Right cardiac atrium (tissue), 5 donors: Measurements from ENCODE around the gene PRSS3. TPM values are rescaled to one million over a fixed set of nuclear protein-coding genes. Genes with fewer than 3 reads are reported as not detected.
"Not testable (repeated sequence)": the region's sequence is repeated elsewhere in the genome, so short reads cannot be mapped to it uniquely, and the experiment has no call there.

Source experiments
- ATAC-seq, 2 donors: fragments of 200-7000 bp; cut with Tn5 transposase; one replicate each; pipeline versions ENCODE4 v1.8.0 to v1.9.1; 2020; ENCODE audit warnings: moderate library complexity in 2 of 2, mild to moderate bottlenecking in 1 of 2
- DNase-seq, 3 donors: peaks; one replicate each; pipeline ENCODE4 v3.0.0-alpha.2; 2020
- H3K27ac ChIP-seq: one replicate; pipeline ENCODE4 v1.5.1; 2013; ENCODE audit warnings: mild to moderate bottlenecking, low read length, control low read depth, moderate library complexity
- H3K27me3 ChIP-seq: one replicate; pipeline ENCODE4 v1.6.1; 2013; ENCODE audit not compliant: control insufficient read depth, insufficient read depth
- H3K4me1 ChIP-seq: one replicate; pipeline ENCODE4 v1.6.1; 2013; ENCODE audit warnings: low read length; ENCODE audit not compliant: control insufficient read depth, insufficient read depth
- H3K4me3 ChIP-seq: one replicate; pipeline ENCODE4 v1.5.1; 2013; ENCODE audit warnings: low read length, control low read depth
- H3K9me3 ChIP-seq: one replicate; pipeline ENCODE4 v1.6.1; 2013; ENCODE audit warnings: low read length; ENCODE audit not compliant: control insufficient read depth
- WGBS: extraction: QIAGEN DNeasy Blood & Tissue Kit; methylation state at CpG from one replicate; pipeline ENCODE4 v1.1.7; 2013; 5-methylcytosine and 5-hydroxymethylcytosine counted together
- intact Hi-C, 4 donors: fragments of 100-400 bp; cut with DNase I; formaldehyde crosslinking; loops; one replicate each; pipeline versions ENCODE4 v1.11.0 to v1.14.0; 2022 to 2023
- polyA plus RNA-seq: library from polyadenylated mRNA; stranded (reverse); fragments of 200-250 nt; gene quantifications from one replicate; pipeline ENCODE4 v1.2.3, GENCODE V29; 2013
- total RNA-seq, 4 donors: library from RNA; stranded (reverse); fragmentation: NEBNext Ultra II Directional; extraction: Animal tissue kit (Norgen Biotek cat#: 25700); gene quantifications; one replicate each; pipeline ENCODE4 v1.2.1, GENCODE V29; 2021
- donor health status: healthy with polysubstance abuse.
- donor health status: DM: no; HTN: yes; CAD: no.
- donor health status: DM: no; HTN: no; CAD: no.
- donor health status: DM: no; HTN: yes; CAD: no; lungs with severe emphysema.
- donor health status: DM: yes; HTN: yes; CAD: no.

Gene PRSS3
- total and polyA plus RNA-seq, 5 donors, result not detected

DNA sequence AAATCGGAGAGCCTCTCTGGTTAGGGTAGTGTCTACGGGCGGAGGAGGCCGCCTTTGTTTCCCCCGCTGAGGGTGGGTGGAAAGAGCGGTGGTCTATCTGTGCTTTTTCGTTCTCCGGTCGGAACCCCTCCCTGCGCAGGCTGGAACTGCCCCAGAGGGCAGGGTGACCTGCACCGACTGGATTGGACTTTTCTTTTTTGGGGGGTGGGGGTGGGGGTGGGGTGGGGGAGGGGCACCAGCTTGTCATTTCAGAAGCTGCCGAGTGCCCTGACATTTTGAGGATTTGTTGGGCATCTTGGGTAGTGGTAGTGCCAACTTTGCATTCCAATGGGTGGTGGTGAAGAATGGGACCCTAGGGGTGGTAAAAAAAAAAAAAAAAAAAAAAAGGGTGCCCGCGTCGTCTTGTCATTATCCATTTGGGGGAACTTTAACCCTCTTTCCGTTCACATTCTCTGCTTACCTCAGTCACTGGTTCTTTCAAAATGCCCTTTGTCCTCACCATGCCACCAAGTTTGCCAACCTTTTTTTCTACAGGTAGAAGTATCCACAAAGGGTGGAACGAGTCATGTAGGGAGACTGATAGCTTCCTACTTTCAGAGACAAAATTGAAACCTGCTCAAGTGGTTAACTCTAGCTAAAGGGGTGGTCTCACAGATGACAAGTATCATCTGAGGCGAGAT lies 22.9 kb downstream of the PRSS3 start:
- DNase-seq (peak in 2 of 3 donors; percentile 86 to 87), ATAC-seq (peak; percentile 6 to 16)
- intact Hi-C loops, result loop anchor here in 2 of 4 donors (2.0 to 5.0 kb wide), 2 partner anchors 28 to 34 kb away; no protein-coding TSS in a partner anchor
- Histone ChIP-seq H3K4me1 (no peaks in the 10 kb centered on the region), H3K9me3 (no peaks in the 10 kb centered on the region), H3K27me3 (no peaks in the 10 kb centered on the region), H3K4me3 (peak overlapping the region; percentile 99), H3K27ac (peak overlapping the region; percentile 100)
- under 1% methylated on average over 18 of the region's 18 CpGs for WGBS

GRCh38 chr9:33818847-33819500 lies 23.6 kb downstream of the PRSS3 start:
- no peaks in the 10 kb centered on the region for H3K27me3 ChIP-seq
- peak overlapping the region; percentile 99 for H3K4me3 ChIP-seq
- H3K4me1 ChIP-seq, result no peaks in the 10 kb centered on the region
- no peak for ATAC-seq
- 16% methylated on average over 4 of the region's 4 CpGs for WGBS
- DNase-seq, result no peak
- H3K27ac ChIP-seq, result peak overlapping the region; percentile 29
- intact Hi-C loops, result loop anchor here in 2 of 4 donors (2.0 to 5.0 kb wide), 2 partner anchors 28 to 33 kb away; no protein-coding TSS in a partner anchor
- no peaks in the 10 kb centered on the region for H3K9me3 ChIP-seq

DNA sequence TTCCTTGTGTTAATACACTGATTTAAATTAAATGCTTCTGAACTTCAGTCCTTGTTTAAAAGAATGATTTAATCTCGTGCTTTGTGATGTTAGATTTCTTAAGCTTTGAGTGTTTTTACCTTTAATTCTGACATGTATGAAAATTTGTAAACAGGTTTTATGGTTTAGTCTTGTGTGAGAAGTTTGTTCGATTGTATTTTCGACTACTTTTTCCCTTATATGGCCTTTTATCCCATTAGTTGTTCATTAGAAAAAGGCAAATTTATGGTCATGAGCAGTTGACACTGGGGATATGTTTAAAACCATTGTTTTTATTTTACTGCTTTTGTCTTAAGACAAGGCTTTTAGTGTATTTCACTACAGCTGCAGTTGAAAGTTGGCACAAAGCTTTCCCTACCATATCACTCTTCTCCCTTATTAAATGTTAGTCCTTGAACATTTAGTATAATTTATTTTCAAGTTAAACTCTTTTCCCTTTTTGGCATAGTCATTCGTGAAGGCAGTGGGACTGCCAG lies 24.9 kb downstream of the PRSS3 start:
- H3K4me1 ChIP-seq, result no peaks in the 10 kb centered on the region
- intact Hi-C loops, result no loop called here
- no peaks in the 10 kb centered on the region for H3K9me3 ChIP-seq
- H3K27ac ChIP-seq, result no peak overlapping the region
- no peak for DNase-seq
- no peak overlapping the region for H3K4me3 ChIP-seq
- no peak for ATAC-seq
- WGBS, result 48% methylated on average over 4 of the region's 4 CpGs
- no peaks in the 10 kb centered on the region for H3K27me3 ChIP-seq

DNA sequence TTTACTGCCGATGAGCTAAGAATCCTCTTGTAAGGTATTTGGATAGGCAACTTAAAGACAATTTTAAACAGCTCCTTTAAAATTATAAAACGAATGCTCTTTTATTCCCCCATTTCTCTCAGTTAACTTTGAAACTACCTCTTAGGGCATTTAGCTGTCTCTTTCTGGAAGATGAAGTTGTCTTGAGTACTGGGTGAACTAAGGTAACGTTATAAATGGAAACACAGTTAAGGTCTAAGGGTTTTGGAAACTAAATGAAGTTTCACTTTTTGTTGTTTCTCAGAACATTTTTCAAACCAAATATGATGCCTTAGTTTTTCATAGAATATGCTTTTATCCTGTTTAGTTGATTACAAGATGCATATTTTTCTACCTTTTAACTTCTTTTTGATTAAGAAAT lies 28.4 kb downstream of the PRSS3 start:
- intact Hi-C loops, result no loop called here
- H3K4me1 ChIP-seq, result no peaks in the 10 kb centered on the region
- DNase-seq, result no peak
- no peak overlapping the region for H3K4me3 ChIP-seq
- no peak overlapping the region for H3K27ac ChIP-seq
- H3K27me3 ChIP-seq, result no peaks in the 10 kb centered on the region
- ATAC-seq, result no peak
- no peaks in the 10 kb centered on the region for H3K9me3 ChIP-seq
- 89% methylated on average over 3 of the region's 3 CpGs for WGBS

- H3K27me3 ChIP-seq, intact Hi-C loops, ATAC-seq, DNase-seq, H3K9me3 ChIP-seq, H3K4me1 ChIP-seq, H3K4me3 ChIP-seq, H3K27ac ChIP-seq: not testable (repeated sequence)
- WGBS, result 98% methylated on average over 11 of the region's 11 CpGs
Observed at GRCh38 chr9:33827285-33827684, 31.9 kb downstream of the PRSS3 start.

GRCh38 chr9:33829641-33830230 lies 34.4 kb downstream of the PRSS3 start:
- intact Hi-C loops, DNase-seq, H3K27me3 ChIP-seq, H3K27ac ChIP-seq, H3K9me3 ChIP-seq, H3K4me1 ChIP-seq, ATAC-seq, H3K4me3 ChIP-seq: not testable (repeated sequence)
- 91% methylated on average over 17 of the region's 17 CpGs for WGBS

DNA sequence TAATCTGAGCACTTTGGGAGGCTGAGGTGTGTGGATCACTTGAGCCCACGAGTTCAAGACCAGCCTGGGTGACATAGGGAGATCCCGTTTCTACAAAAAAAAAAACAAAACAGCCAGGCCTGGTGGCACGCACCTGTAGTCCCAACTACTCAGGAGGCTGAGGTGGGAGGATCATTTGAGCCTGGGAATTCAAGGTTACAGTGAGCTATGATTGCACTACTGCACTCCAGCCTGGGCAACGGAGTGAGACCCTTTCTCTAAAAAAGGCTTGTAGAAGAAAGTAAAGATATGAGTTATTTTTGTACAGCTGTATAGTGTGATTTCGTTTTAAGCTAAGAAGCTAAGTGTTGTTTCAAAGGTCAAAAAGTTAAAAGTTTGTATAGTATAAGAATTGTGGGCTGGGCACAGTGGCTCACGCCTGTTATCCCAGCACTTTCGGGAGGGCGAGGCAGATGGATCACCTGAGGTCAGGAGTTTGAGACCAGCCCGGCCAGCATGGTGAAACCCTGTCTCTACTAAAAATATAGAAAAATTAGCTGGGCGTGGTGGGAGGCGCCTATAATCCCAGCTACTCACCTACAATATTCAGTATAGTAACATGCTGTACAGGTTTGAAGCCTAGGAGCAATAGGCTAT lies 40.4 kb downstream of the PRSS3 start:
- 85% methylated on average over 11 of the region's 11 CpGs for WGBS
- Histone ChIP-seq H3K4me1 (peaks cover 9% of the 10 kb centered on the region), H3K9me3 (no peaks in the 10 kb centered on the region), H3K27ac (peak overlapping the region; percentile 37), H3K27me3 (no peaks in the 10 kb centered on the region), H3K4me3 (no peak overlapping the region)
- DNase-seq (no peak), ATAC-seq (no peak)
- intact Hi-C loops, result no loop called here

GRCh38 chr9:33836261-33836660 lies 40.9 kb downstream of the PRSS3 start:
- H3K4me1 ChIP-seq, H3K9me3 ChIP-seq, H3K4me3 ChIP-seq, H3K27me3 ChIP-seq, intact Hi-C loops: not testable (repeated sequence)
- DNase-seq (peak in 1 of 3 donors; percentile 27), ATAC-seq (peak; percentile 76)
- 49% methylated on average over 2 of the region's 2 CpGs for WGBS
- peak overlapping the region; percentile 37 for H3K27ac ChIP-seq

DNA sequence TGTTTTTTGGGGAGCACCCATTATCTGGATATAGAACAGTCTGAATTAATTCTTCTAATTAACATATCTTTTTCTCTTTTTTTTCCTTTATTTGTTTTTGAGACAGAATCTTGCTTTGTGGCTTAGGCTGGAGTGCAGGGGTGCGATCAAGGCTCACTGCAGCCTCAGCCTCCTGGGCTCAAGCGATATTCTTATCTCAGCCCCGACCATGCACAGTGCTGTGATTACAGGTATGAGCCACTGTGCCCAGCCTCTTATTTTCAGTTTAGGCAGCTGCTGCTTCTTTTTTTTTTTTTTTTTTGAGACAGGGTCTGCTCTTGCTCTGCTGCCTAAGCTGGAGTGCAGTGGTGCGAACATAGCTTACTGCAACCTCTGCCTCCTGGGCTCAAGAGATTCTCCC lies 41.8 kb downstream of the PRSS3 start:
- ATAC-seq, result no peak
- intact Hi-C loops, result no loop called here
- no peaks in the 10 kb centered on the region for H3K9me3 ChIP-seq
- H3K4me3 ChIP-seq, result no peak overlapping the region
- no peak overlapping the region for H3K27ac ChIP-seq
- no peak for DNase-seq
- peaks cover 9% of the 10 kb centered on the region for H3K4me1 ChIP-seq
- 85% methylated on average over 4 of the region's 4 CpGs for WGBS
- H3K27me3 ChIP-seq, result no peaks in the 10 kb centered on the region

- intact Hi-C loops, result no loop called here
- no peaks in the 10 kb centered on the region for H3K27me3 ChIP-seq
- peaks cover 13% of the 10 kb centered on the region for H3K4me1 ChIP-seq
- ATAC-seq (no peak), DNase-seq (no peak)
- WGBS, result 33% methylated on average over 2 of the region's 2 CpGs
- H3K4me3 ChIP-seq, result no peak overlapping the region
- H3K9me3 ChIP-seq, result no peaks in the 10 kb centered on the region
- no peak overlapping the region for H3K27ac ChIP-seq
Observed at GRCh38 chr9:33840381-33840780, 45.0 kb downstream of the PRSS3 start.
